DMS153 treated with DMSO at 0.1 percent for 48 hours (cell line): ENCODE measurements around the gene METTL6.
"Not testable (repeated sequence)": the region's sequence is repeated elsewhere in the genome, so short reads cannot be mapped to it uniquely, and the experiment has no call there.

Source experiments
- DNase-seq: peaks from one replicate; lab custom pipeline; 2025; ENCODE audit not compliant: unreplicated experiment; lab: John Stamatoyannopoulos, UW

The METTL6 gene

GRCh38 chr3:15405448-15406050 lies 21.8 kb downstream of the METTL6 start:
- peak; percentile 6 for DNase-seq

GRCh38 chr3:15404767-15405166 lies 22.6 kb downstream of the METTL6 start:
- no peak for DNase-seq

GRCh38 chr3:15403965-15404364 lies 23.4 kb downstream of the METTL6 start:
- no peak for DNase-seq

GRCh38 chr3:15403495-15403894 lies 23.8 kb downstream of the METTL6 start:
- DNase-seq: no peak

- no peak for DNase-seq
Observed at GRCh38 chr3:15401936-15402335, 25.4 kb downstream of the METTL6 start.

- no peak for DNase-seq
Observed at GRCh38 chr3:15399970-15400369, 27.4 kb downstream of the METTL6 start.

- DNase-seq: not testable (repeated sequence)
Observed at GRCh38 chr3:15398731-15399133, 28.6 kb downstream of the METTL6 start.

GRCh38 chr3:15393252-15393651 lies 34.1 kb downstream of the METTL6 start:
- not testable (repeated sequence) for DNase-seq

GRCh38 chr3:15391007-15391406 lies 36.3 kb downstream of the METTL6 start:
- no peak for DNase-seq

- no peak for DNase-seq
Observed at GRCh38 chr3:15390460-15390859, 36.9 kb downstream of the METTL6 start.

- not testable (repeated sequence) for DNase-seq
Observed at GRCh38 chr3:15388335-15388734, 39.0 kb downstream of the METTL6 start.

- DNase-seq: no peak
Observed at GRCh38 chr3:15387735-15388134, 39.6 kb downstream of the METTL6 start.

- DNase-seq: no peak
Observed at GRCh38 chr3:15387171-15387581, 40.2 kb downstream of the METTL6 start.

GRCh38 chr3:15386654-15386955 lies 40.7 kb downstream of the METTL6 start:
- not testable (repeated sequence) for DNase-seq

GRCh38 chr3:15385901-15386653 lies 41.3 kb downstream of the METTL6 start:
- no peak for DNase-seq

- not testable (repeated sequence) for DNase-seq
Observed at GRCh38 chr3:15385238-15385695, 42.1 kb downstream of the METTL6 start.

GRCh38 chr3:15384510-15385237 lies 42.7 kb downstream of the METTL6 start:
- DNase-seq: no peak

- no peak for DNase-seq
Observed at GRCh38 chr3:15382405-15382923, 44.9 kb downstream of the METTL6 start.

GRCh38 chr3:15380980-15381890 lies 46.1 kb downstream of the METTL6 start:
- no peak for DNase-seq

GRCh38 chr3:15377961-15378791 lies 49.2 kb downstream of the METTL6 start:
- DNase-seq: peak; percentile 44
